ENCODE results near the gene ID2. TPM values are rescaled to one million over a fixed set of nuclear protein-coding genes. Genes with fewer than 3 reads are reported as not detected.

ID2 gene
- total RNA-seq, 2 experiments from 2014 or later = 238 to 242 TPM

DNA sequence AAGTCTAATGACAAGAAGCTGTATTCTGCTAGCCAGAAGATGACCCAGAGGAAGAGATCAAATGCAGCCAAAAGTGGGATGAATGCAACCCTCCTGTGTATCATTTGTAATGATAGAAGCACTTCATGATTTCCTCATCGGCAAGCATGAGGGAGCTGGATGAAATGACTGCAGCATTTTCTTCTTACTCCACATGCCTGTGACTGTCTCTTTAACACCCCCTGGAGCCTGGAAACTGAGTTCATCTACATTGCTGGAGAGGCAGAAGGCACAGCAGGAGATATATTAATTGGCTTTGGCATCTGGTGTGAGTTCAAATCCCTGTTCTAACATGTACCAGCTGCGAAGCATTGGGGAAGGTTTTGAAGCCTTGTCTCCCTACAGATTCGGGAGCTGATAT lies 37.7 kb downstream of the ID2 start:
- H3K27me3 Mint-ChIP-seq = peaks cover 5% of the 10 kb centered on the region
- no peaks in the 10 kb centered on the region for H3K9me3 Mint-ChIP-seq
- no peaks in the 10 kb centered on the region for H3K4me1 Mint-ChIP-seq (ENCODE audit: low read depth)
- no peak overlapping the region for H3K27ac Mint-ChIP-seq
- Histone ChIP-seq H3K27ac (ENCODE audit: low read depth in 1 of 2, low read length in 2 of 2) (no peak overlapping the region), H3K36me3 (ENCODE audit: insufficient read depth, low read length) (no peaks in the 10 kb centered on the region), H3K4me1 (ENCODE audit: insufficient read depth, low read length) (no peaks in the 10 kb centered on the region), H3K9me3 (ENCODE audit: control insufficient read depth in 1 of 2, insufficient read depth in 1 of 2, low read length in 2 of 2) (no peaks in the 10 kb centered on the region), H3K4me3 (ENCODE audit: low read length) (no peak overlapping the region), H3K27me3 (ENCODE audit: control insufficient read depth in 1 of 2, insufficient read depth in 2 of 2, low read length in 2 of 2) (no peaks in the 10 kb centered on the region)
- no peak overlapping the region for H3K4me3 Mint-ChIP-seq
- TF ChIP-seq, protein P1, sequence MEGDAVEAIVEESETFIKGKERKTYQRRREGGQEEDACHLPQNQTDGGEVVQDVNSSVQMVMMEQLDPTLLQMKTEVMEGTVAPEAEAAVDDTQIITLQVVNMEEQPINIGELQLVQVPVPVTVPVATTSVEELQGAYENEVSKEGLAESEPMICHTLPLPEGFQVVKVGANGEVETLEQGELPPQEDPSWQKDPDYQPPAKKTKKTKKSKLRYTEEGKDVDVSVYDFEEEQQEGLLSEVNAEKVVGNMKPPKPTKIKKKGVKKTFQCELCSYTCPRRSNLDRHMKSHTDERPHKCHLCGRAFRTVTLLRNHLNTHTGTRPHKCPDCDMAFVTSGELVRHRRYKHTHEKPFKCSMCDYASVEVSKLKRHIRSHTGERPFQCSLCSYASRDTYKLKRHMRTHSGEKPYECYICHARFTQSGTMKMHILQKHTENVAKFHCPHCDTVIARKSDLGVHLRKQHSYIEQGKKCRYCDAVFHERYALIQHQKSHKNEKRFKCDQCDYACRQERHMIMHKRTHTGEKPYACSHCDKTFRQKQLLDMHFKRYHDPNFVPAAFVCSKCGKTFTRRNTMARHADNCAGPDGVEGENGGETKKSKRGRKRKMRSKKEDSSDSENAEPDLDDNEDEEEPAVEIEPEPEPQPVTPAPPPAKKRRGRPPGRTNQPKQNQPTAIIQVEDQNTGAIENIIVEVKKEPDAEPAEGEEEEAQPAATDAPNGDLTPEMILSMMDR (IDR thresholded peaks at IDR 0.05) = no peak
- ATAC-seq (ENCODE audit: poor library complexity) (no peak), DNase-seq (no peak)
- intact Hi-C loops (cut with DNase I, micrococcal nuclease) = no loop called here
- CTCF ChIA-PET = no interaction called here
- no peaks in the 10 kb centered on the region for H3K36me3 Mint-ChIP-seq (ENCODE audit: low read depth)
- POLR2A ChIA-PET = no interaction called here

DNA sequence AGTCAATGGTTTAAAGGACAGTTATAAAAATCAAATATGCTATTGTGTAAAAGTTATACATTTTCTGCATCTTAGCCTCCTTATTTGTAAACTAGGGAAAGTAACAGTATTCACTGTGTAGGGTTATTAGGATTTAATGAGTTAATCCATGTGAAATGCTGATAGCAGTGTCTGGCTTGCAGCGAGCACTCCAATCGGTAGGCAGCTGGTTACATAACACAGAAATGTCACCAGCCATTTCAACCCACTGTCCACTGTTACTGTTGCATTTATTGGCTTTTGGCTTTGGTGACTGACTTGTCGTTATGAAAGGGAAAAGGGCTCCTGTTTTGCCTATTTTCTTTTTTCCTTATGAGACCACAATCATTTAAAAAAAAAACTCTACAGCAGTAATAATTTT lies 38.9 kb downstream of the ID2 start:
- H3K4me3 Mint-ChIP-seq = no peak overlapping the region
- Histone ChIP-seq H3K27ac (ENCODE audit: low read depth in 1 of 2, low read length in 2 of 2) (no peak overlapping the region), H3K4me3 (ENCODE audit: low read length) (no peak overlapping the region), H3K9me3 (ENCODE audit: control insufficient read depth in 1 of 2, insufficient read depth in 1 of 2, low read length in 2 of 2) (no peaks in the 10 kb centered on the region), H3K27me3 (ENCODE audit: control insufficient read depth in 1 of 2, insufficient read depth in 2 of 2, low read length in 2 of 2) (no peaks in the 10 kb centered on the region), H3K4me1 (ENCODE audit: insufficient read depth, low read length) (no peaks in the 10 kb centered on the region), H3K36me3 (ENCODE audit: insufficient read depth, low read length) (no peaks in the 10 kb centered on the region)
- TF ChIP-seq, protein P1 (IDR thresholded peaks at IDR 0.05) = no peak
- H3K27me3 Mint-ChIP-seq = peaks cover 3% of the 10 kb centered on the region
- H3K9me3 Mint-ChIP-seq = no peaks in the 10 kb centered on the region
- no peak overlapping the region for H3K27ac Mint-ChIP-seq
- ATAC-seq (ENCODE audit: poor library complexity) (no peak), DNase-seq (no peak)
- CTCF ChIA-PET = no interaction called here
- no peaks in the 10 kb centered on the region for H3K36me3 Mint-ChIP-seq (ENCODE audit: low read depth)
- no peaks in the 10 kb centered on the region for H3K4me1 Mint-ChIP-seq (ENCODE audit: low read depth)
- POLR2A ChIA-PET = no interaction called here
- intact Hi-C loops (cut with DNase I, micrococcal nuclease) = no loop called here

DNA sequence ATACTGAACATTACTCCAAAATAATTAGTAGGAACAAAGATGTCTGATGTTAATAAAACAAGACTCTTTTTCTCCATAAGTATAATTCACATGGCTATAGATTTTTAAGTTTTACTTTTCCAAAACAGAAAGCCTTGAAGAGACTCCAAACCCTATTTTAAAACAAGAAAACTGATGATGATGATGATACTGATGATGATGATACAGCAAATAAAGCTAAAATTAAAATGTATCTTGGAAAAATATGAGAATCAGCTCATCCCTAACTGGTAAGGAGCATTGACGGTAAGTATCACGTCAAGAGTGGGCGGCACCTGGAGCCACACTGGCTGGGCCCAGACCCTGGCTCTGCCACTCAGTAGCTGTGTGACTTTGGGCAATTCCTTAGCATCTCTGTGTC lies 39.6 kb downstream of the ID2 start:
- ChIA-PET CTCF (no interaction called here), POLR2A (no interaction called here)
- H3K27ac ChIP-seq (ENCODE audit: low read depth in 1 of 2, low read length in 2 of 2) = no peak overlapping the region
- H3K27ac Mint-ChIP-seq = no peak overlapping the region
- no peaks in the 10 kb centered on the region for H3K4me1 ChIP-seq (ENCODE audit: insufficient read depth, low read length)
- H3K36me3 ChIP-seq (ENCODE audit: insufficient read depth, low read length) = no peaks in the 10 kb centered on the region
- no peak overlapping the region for H3K4me3 ChIP-seq (ENCODE audit: low read length)
- DNase-seq = no peak
- H3K4me1 Mint-ChIP-seq (ENCODE audit: low read depth) = no peaks in the 10 kb centered on the region
- no peaks in the 10 kb centered on the region for H3K9me3 ChIP-seq (ENCODE audit: control insufficient read depth in 1 of 2, insufficient read depth in 1 of 2, low read length in 2 of 2)
- peaks cover 3% of the 10 kb centered on the region for H3K36me3 Mint-ChIP-seq (ENCODE audit: low read depth)
- intact Hi-C loops (cut with DNase I, micrococcal nuclease) = no loop called here
- TF ChIP-seq, protein P1 (IDR thresholded peaks at IDR 0.05) = no peak
- H3K27me3 Mint-ChIP-seq = no peaks in the 10 kb centered on the region
- ATAC-seq (ENCODE audit: poor library complexity) = no peak
- no peaks in the 10 kb centered on the region for H3K9me3 Mint-ChIP-seq
- H3K4me3 Mint-ChIP-seq = no peak overlapping the region
- no peaks in the 10 kb centered on the region for H3K27me3 ChIP-seq (ENCODE audit: control insufficient read depth in 1 of 2, insufficient read depth in 2 of 2, low read length in 2 of 2)
